ENCODE results near the gene DNAJC5. TPM values are rescaled to one million over a fixed set of nuclear protein-coding genes. Genes with fewer than 3 reads are reported as not detected.
"Not testable (repeated sequence)": the region's sequence is repeated elsewhere in the genome, so short reads cannot be mapped to it uniquely, and the experiment has no call there.

The DNAJC5 gene
- total RNA-seq, 1 experiment from 2014 or later, result 28.5 TPM

- ATAC-seq (no peak), DNase-seq (ENCODE audit: low spot score) (no peak)
- TF ChIP-seq MXD4 (CRISPR knock-in tag; IDR thresholded peaks at IDR 0.05; ENCODE audit: borderline replicate concordance) (no peak), NFATC4 (CRISPR knock-in tag; IDR thresholded peaks at IDR 0.05) (no peak), ZNF232 (CRISPR knock-in tag; IDR thresholded peaks at IDR 0.05) (no peak), PRRX2 (CRISPR knock-in tag; IDR thresholded peaks at IDR 0.05) (no peak), ZNF281 (CRISPR knock-in tag; IDR thresholded peaks at IDR 0.05) (no peak), ZNF416 (CRISPR knock-in tag; IDR thresholded peaks at IDR 0.05) (no peak), TP53 (CRISPR knock-in tag; IDR thresholded peaks at IDR 0.05) (no peak), E2F4 (CRISPR knock-in tag; IDR thresholded peaks at IDR 0.05; ENCODE audit: borderline replicate concordance, low read depth) (no peak), GABPB1 (CRISPR knock-in tag; IDR thresholded peaks at IDR 0.05) (no peak), CREB1 (CRISPR knock-in tag; IDR thresholded peaks at IDR 0.05) (no peak), SMAD4 (CRISPR knock-in tag; IDR thresholded peaks at IDR 0.05) (no peak), SP1 (CRISPR knock-in tag; conservative IDR thresholded peaks at IDR 0.05) (no peak)
- TF ChIP-seq, protein P1, sequence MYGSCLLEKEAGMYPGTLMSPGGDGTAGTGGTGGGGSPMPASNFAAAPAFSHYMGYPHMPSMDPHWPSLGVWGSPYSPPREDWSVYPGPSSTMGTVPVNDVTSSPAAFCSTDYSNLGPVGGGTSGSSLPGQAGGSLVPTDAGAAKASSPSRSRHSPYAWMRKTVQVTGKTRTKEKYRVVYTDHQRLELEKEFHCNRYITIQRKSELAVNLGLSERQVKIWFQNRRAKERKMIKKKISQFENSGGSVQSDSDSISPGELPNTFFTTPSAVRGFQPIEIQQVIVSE (CRISPR knock-in tag; IDR thresholded peaks at IDR 0.05; ENCODE audit: borderline replicate concordance), result no peak
- TF ChIP-seq, protein P2, sequence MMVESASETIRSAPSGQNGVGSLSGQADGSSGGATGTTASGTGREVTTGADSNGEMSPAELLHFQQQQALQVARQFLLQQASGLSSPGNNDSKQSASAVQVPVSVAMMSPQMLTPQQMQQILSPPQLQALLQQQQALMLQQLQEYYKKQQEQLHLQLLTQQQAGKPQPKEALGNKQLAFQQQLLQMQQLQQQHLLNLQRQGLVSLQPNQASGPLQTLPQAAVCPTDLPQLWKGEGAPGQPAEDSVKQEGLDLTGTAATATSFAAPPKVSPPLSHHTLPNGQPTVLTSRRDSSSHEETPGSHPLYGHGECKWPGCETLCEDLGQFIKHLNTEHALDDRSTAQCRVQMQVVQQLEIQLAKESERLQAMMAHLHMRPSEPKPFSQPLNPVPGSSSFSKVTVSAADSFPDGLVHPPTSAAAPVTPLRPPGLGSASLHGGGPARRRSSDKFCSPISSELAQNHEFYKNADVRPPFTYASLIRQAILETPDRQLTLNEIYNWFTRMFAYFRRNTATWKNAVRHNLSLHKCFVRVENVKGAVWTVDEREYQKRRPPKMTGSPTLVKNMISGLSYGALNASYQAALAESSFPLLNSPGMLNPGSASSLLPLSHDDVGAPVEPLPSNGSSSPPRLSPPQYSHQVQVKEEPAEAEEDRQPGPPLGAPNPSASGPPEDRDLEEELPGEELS (CRISPR knock-in tag; IDR thresholded peaks at IDR 0.05), result no peak
- POLR2A ChIA-PET, result interaction anchor here (0.7 kb wide), 1 partner anchor 11 kb away, joined by 3 read pairs; no protein-coding TSS in a partner anchor
- no peaks in the 10 kb centered on the region for H3K27me3 Mint-ChIP-seq (ENCODE audit: low read depth)
- H3K27ac Mint-ChIP-seq, result no peak overlapping the region
- no peak overlapping the region for H3K4me3 Mint-ChIP-seq
- no peaks in the 10 kb centered on the region for H3K9me3 Mint-ChIP-seq
- no peaks in the 10 kb centered on the region for H3K4me1 Mint-ChIP-seq
- CTCF ChIA-PET, result interaction anchor here (1.5 kb wide), 1 partner anchor 51 kb away, joined by 3 read pairs; the partner anchor contains the start of gene SAMD10
- peaks cover 42% of the 10 kb centered on the region for H3K36me3 Mint-ChIP-seq
Measured at GRCh38 chr20:63929071-63929470, 34.1 kb downstream of the DNAJC5 start.

- peaks cover 42% of the 10 kb centered on the region for H3K36me3 Mint-ChIP-seq
- POLR2A ChIA-PET, result interaction anchor here (0.7 kb wide), 1 partner anchor 11 kb away, joined by 3 read pairs; no protein-coding TSS in a partner anchor
Measured at GRCh38 chr20:63929473-63929883, 34.6 kb downstream of the DNAJC5 start.

DNA sequence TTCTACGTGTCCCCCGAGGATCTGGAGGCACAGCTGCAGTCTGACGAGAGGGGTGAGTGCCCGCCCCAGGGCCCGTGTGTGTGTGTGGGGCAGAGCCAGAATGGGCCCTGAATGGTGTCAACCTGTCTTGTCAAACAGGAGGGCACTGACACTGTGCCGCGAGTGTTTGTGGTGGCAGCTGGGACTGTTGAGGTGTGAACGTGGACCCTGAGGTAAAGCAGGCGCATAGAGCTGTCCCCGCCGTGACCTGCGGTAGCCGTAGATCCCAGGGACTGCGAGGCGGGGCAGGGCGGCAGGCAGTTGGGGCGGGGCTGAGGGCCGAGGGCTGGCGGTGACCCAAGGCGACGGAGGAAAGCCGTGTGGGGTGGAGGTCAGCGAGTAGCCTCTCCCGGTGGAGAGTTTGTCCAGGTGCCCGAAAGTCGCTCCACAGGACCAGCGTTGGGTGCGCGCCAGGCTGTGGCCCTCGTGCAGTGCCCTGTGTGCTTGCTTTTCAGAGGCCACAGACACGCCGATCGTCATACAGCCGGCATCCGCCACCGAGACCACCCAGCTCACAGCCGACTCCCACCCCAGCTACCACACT is 36.1 kb downstream of the DNAJC5 start:
- Mint-ChIP-seq H3K4me1 (no peaks in the 10 kb centered on the region), H3K36me3 (peaks cover 42% of the 10 kb centered on the region), H3K9me3 (no peaks in the 10 kb centered on the region), H3K27me3 (ENCODE audit: low read depth) (no peaks in the 10 kb centered on the region), H3K4me3 (no peak overlapping the region), H3K27ac (no peak overlapping the region; the same call in 1 of the 2 replicates)
- ATAC-seq (no peak), DNase-seq (ENCODE audit: low spot score) (no peak)
- ChIA-PET CTCF (no interaction called here), POLR2A (no interaction called here)
- TF ChIP-seq NFE2L1 (CRISPR knock-in tag; IDR thresholded peaks at IDR 0.05) (no peak), ZNF423 (CRISPR knock-in tag; IDR thresholded peaks at IDR 0.05) (no peak), NFATC4 (CRISPR knock-in tag; IDR thresholded peaks at IDR 0.05) (no peak), ZNF532 (CRISPR knock-in tag; IDR thresholded peaks at IDR 0.05; ENCODE audit: borderline replicate concordance) (no peak), E2F5 (CRISPR knock-in tag; IDR thresholded peaks at IDR 0.05) (no peak)

More at GRCh38 chr20:63929473-63929883, 34.6 kb downstream of the DNAJC5 start:
- not testable (repeated sequence) for H3K4me1 Mint-ChIP-seq; H3K4me3 Mint-ChIP-seq; DNase-seq (ENCODE audit: low spot score); ATAC-seq; H3K27ac Mint-ChIP-seq; H3K9me3 Mint-ChIP-seq; H3K27me3 Mint-ChIP-seq (ENCODE audit: low read depth)
- CTCF ChIA-PET, result interaction anchor here (0.6 to 1.5 kb wide), 2 partner anchors 50 to 178 kb away, joined by 3 to 5 read pairs; partner anchors contain the start of gene SAMD10
